ENCODE data around the gene ITK. TPM values are rescaled to one million over a fixed set of nuclear protein-coding genes. Genes with fewer than 3 reads are reported as not detected.

The ITK gene
- total and polyA plus RNA-seq, 2 of the 8 experiments (the other 6 are each of a cell fraction or from before 2014, with no cell fraction given): 0.05 TPM; not detected in 1

Other genes starting within 250 kb of the ITK start
- gene TIMD4, start 217.6 kb upstream of the ITK start, total RNA-seq (2021; fragmentation: NEBNext Ultra II Directional; extraction: Animal tissue kit (Norgen Biotek cat#: 25700)): not detected in 2 replicates
- gene TIMD4, start 217.6 kb upstream of the ITK start, polyA plus RNA-seq (2011; rRNA removed): not detected in 2 replicates
- not detected in 2 replicates for gene HAVCR1, start 121.7 kb upstream of the ITK start, total RNA-seq (2021; fragmentation: NEBNext Ultra II Directional; extraction: Animal tissue kit (Norgen Biotek cat#: 25700))
- gene HAVCR1, start 121.7 kb upstream of the ITK start, polyA plus RNA-seq (2011; rRNA removed): not detected in 2 replicates
- 0.11 TPM in 1 of 2 replicates, not detected in the other for gene HAVCR2, start 71.8 kb upstream of the ITK start, total RNA-seq (2021; fragmentation: NEBNext Ultra II Directional; extraction: Animal tissue kit (Norgen Biotek cat#: 25700))
- 0.03 and 0.06 TPM in 2 replicates for gene HAVCR2, start 71.8 kb upstream of the ITK start, polyA plus RNA-seq (2011; rRNA removed)
- gene MED7, start 38.0 kb upstream of the ITK start, total RNA-seq (2021; fragmentation: NEBNext Ultra II Directional; extraction: Animal tissue kit (Norgen Biotek cat#: 25700)): 8.3 and 9.5 TPM in 2 replicates
- gene MED7, start 38.0 kb upstream of the ITK start, polyA plus RNA-seq (2011; rRNA removed): 3.3 and 6.9 TPM in 2 replicates
- gene GARIN3, start 14.6 kb upstream of the ITK start, total RNA-seq (2021; fragmentation: NEBNext Ultra II Directional; extraction: Animal tissue kit (Norgen Biotek cat#: 25700)): not detected in 2 replicates
- not detected in 2 replicates for gene GARIN3, start 14.6 kb upstream of the ITK start, polyA plus RNA-seq (2011; rRNA removed)
- 80.6 and 85.3 TPM in 2 replicates for gene CYFIP2, start 85.3 kb downstream of the ITK start, total RNA-seq (2021; fragmentation: NEBNext Ultra II Directional; extraction: Animal tissue kit (Norgen Biotek cat#: 25700))
- gene CYFIP2, start 85.3 kb downstream of the ITK start, polyA plus RNA-seq (2011; rRNA removed): 45.1 and 60.6 TPM in 2 replicates

Data from H1 (cell line).